HepG2 (cell line): ENCODE measurements around the gene ZNF554. TPM values are rescaled to one million over a fixed set of nuclear protein-coding genes. Genes with fewer than 3 reads are reported as not detected.
A peak's percentile ranks its signal among the peaks of the same experiment; 100 is the strongest.

Experiments used
- CEBPB ChIP-seq: IDR thresholded peaks from 2 replicates; pipeline ENCODE4 v1.6.1; 2011; ENCODE audit warnings: low read depth, low read length, improper control_type of control experiment, borderline replicate concordance
- FOSL2 ChIP-seq: sonication (generic); formaldehyde crosslinking; IDR thresholded peaks from 2 replicates; pipeline ENCODE4 v1.4.0; 2020; ENCODE audit warnings: missing genetic modification reagents
- MIXL1 ChIP-seq: IDR thresholded peaks from 2 replicates; pipeline ENCODE4 v1.6.1; 2016
- MYNN ChIP-seq: sonication (generic); formaldehyde crosslinking; IDR thresholded peaks from 2 replicates; pipeline ENCODE4 v1.4.0; 2020; ENCODE audit warnings: mild to moderate bottlenecking, low read depth, missing genetic modification reagents
- NCOA5 ChIP-seq: sonication (generic); formaldehyde crosslinking; IDR thresholded peaks from 2 replicates; pipeline ENCODE4 v1.4.0; 2020; ENCODE audit warnings: missing genetic modification reagents
- NFATC3 ChIP-seq: sonication (generic); formaldehyde crosslinking; IDR thresholded peaks from 2 replicates; pipeline ENCODE4 v1.5.1; 2020; ENCODE audit warnings: mild to moderate bottlenecking, missing genetic modification reagents
- NPAS2 ChIP-seq: sonication (generic); formaldehyde crosslinking; IDR thresholded peaks from 2 replicates; pipeline ENCODE4 v1.8.0; 2022; ENCODE audit warnings: mild to moderate bottlenecking, missing genetic modification reagents, borderline replicate concordance
- RAD51 ChIP-seq: fragments of 450-650 bp; IDR thresholded peaks from 2 replicates; pipeline ENCODE4 v1.6.1; 2016; ENCODE audit warnings: borderline replicate concordance
- RBM22 ChIP-seq: fragments of 200-400 bp; formaldehyde crosslinking; optimal IDR thresholded peaks from 2 replicates; pipeline ENCODE3; 2017; ENCODE audit warnings: mild to moderate bottlenecking, low read length, moderate library complexity
- RFXAP ChIP-seq: sonication (generic); formaldehyde crosslinking; IDR thresholded peaks from 2 replicates; pipeline ENCODE4 v1.4.0; 2020; ENCODE audit warnings: missing genetic modification reagents, borderline replicate concordance
- SRY ChIP-seq: sonication (generic); formaldehyde crosslinking; IDR thresholded peaks from 2 replicates; pipeline ENCODE4 v1.8.0; 2022; ENCODE audit warnings: mild to moderate bottlenecking, missing genetic modification reagents
- TBL1XR1 ChIP-seq: fragments of 150-350 bp; IDR thresholded peaks from 2 replicates; pipeline ENCODE4 v1.6.1; 2014; ENCODE audit warnings: borderline replicate concordance, low read length; ENCODE audit not compliant: partially characterized antibody
- ZNF256 ChIP-seq: sonication (generic); formaldehyde crosslinking; conservative IDR thresholded peaks from 2 replicates; pipeline ENCODE4 v1.4.0; 2020; ENCODE audit warnings: missing genetic modification reagents
- ZNF34 ChIP-seq: sonication (generic); formaldehyde crosslinking; IDR thresholded peaks from 2 replicates; pipeline ENCODE4 v1.4.0; 2020; ENCODE audit warnings: mild to moderate bottlenecking, missing genetic modification reagents, borderline replicate concordance
- ZNF496 ChIP-seq: sonication (generic); formaldehyde crosslinking; IDR thresholded peaks from 2 replicates; pipeline ENCODE4 v1.8.1; 2023; ENCODE audit warnings: mild to moderate bottlenecking, moderate library complexity, missing genetic modification reagents; ENCODE audit not compliant: insufficient replicate concordance
- ZNF577 ChIP-seq: sonication (generic); formaldehyde crosslinking; IDR thresholded peaks from 2 replicates; pipeline ENCODE4 v1.4.0; 2020; ENCODE audit warnings: mild to moderate bottlenecking, low read depth, missing genetic modification reagents, borderline replicate concordance
- polyA plus RNA-seq, 8 experiments: library from polyadenylated mRNA; depleted of rRNA in 3 of 8; stranded (reverse) in 7 of 8; unstranded in 1 of 8; fragments of >200 nt; fragmentation: Illumina TruSeq in 4 of 8; extraction: Trizol in 4 of 8; gene quantifications; 2 replicates each; pipeline versions ENCODE4 v1.2.1 to v1.2.3, GENCODE V29; 2011 to 2016; ENCODE audit warnings: low read depth in 4 of 8, missing spikeins in 1 of 8, mixed read lengths in 1 of 8; ENCODE audit not compliant: insufficient read depth in 1 of 8
- total RNA-seq, 5 experiments: library from RNA; depleted of rRNA; stranded (reverse); fragments of >200 nt; fragmentation: Illumina TruSeq; extraction: Trizol; gene quantifications; 2 replicates each; pipeline ENCODE4 v1.2.3, GENCODE V29; 2016; ENCODE audit warnings: low read depth in 1 of 5
- TF ChIP-seq, protein P1 (sequence below): sonication (generic); formaldehyde crosslinking; IDR thresholded peaks from 2 replicates; pipeline ENCODE4 v1.5.0; 2020; ENCODE audit warnings: mild to moderate bottlenecking, missing genetic modification reagents, borderline replicate concordance
- TF ChIP-seq, protein P2 (sequence below): sonication (generic); formaldehyde crosslinking; IDR thresholded peaks from 2 replicates; pipeline ENCODE4 v1.4.0; 2020; ENCODE audit warnings: mild to moderate bottlenecking, missing genetic modification reagents
- TF ChIP-seq, protein P3 (sequence below): sonication (generic); formaldehyde crosslinking; IDR thresholded peaks from 2 replicates; pipeline ENCODE4 v1.5.0; 2020; ENCODE audit warnings: mild to moderate bottlenecking, missing genetic modification reagents

Gene ZNF554
- total and polyA plus RNA-seq, 2 of the 13 experiments (the other 11 are each of a cell fraction or from before 2014, with no cell fraction given) = 2.2 to 2.7 TPM

DNA sequence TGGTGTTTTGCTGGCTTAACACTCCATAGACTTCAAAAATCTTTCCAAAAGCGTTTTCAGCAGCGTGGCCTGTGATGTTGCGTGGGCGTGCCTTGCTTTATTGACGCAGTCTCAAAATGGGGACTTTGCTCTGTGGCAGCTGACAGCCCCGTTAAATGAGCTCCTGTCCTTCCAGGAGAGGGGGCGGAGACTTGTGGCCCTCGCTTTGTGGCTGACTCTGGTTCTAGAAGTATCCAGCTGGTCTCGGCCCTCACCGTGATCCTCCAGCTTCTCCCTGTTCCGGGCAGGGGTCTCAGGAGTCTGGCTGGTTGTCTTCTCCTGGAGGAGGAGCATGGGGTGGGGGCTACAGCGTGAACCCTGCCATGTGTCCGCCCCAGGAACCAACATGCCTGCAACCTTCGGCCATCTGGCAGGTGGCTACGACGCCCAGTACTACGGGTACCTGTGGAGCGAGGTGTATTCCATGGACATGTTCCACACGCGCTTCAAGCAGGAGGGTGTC, 8.4 kb upstream of the ZNF554 start (continued):
- TF ChIP-seq, protein P1, sequence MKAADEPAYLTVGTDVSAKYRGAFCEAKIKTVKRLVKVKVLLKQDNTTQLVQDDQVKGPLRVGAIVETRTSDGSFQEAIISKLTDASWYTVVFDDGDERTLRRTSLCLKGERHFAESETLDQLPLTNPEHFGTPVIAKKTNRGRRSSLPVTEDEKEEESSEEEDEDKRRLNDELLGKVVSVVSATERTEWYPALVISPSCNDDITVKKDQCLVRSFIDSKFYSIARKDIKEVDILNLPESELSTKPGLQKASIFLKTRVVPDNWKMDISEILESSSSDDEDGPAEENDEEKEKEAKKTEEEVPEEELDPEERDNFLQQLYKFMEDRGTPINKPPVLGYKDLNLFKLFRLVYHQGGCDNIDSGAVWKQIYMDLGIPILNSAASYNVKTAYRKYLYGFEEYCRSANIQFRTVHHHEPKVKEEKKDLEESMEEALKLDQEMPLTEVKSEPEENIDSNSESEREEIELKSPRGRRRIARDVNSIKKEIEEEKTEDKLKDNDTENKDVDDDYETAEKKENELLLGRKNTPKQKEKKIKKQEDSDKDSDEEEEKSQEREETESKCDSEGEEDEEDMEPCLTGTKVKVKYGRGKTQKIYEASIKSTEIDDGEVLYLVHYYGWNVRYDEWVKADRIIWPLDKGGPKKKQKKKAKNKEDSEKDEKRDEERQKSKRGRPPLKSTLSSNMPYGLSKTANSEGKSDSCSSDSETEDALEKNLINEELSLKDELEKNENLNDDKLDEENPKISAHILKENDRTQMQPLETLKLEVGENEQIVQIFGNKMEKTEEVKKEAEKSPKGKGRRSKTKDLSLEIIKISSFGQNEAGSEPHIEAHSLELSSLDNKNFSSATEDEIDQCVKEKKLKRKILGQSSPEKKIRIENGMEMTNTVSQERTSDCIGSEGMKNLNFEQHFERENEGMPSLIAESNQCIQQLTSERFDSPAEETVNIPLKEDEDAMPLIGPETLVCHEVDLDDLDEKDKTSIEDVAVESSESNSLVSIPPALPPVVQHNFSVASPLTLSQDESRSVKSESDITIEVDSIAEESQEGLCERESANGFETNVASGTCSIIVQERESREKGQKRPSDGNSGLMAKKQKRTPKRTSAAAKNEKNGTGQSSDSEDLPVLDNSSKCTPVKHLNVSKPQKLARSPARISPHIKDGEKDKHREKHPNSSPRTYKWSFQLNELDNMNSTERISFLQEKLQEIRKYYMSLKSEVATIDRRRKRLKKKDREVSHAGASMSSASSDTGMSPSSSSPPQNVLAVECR (CRISPR knock-in tag) = peak; percentile 77
- TF ChIP-seq MYNN (CRISPR knock-in tag) (0 out of 2 replicates have a peak, but pooled peaks have one; percentile 53), ZNF256 (CRISPR knock-in tag) (no peak), CEBPB (no peak), NCOA5 (CRISPR knock-in tag) (no peak), NPAS2 (CRISPR knock-in tag) (no peak), FOSL2 (peak; percentile 31), RFXAP (no peak), MIXL1 (0 out of 2 replicates have a peak, but pooled peaks have one; percentile 33), NFATC3 (CRISPR knock-in tag) (no peak), RAD51 (no peak), RBM22 (no peak), ZNF577 (CRISPR knock-in tag) (no peak), TBL1XR1 (no peak), SRY (CRISPR knock-in tag) (no peak), ZNF496 (no peak), ZNF34 (CRISPR knock-in tag) (no peak)
- TF ChIP-seq, protein P2, sequence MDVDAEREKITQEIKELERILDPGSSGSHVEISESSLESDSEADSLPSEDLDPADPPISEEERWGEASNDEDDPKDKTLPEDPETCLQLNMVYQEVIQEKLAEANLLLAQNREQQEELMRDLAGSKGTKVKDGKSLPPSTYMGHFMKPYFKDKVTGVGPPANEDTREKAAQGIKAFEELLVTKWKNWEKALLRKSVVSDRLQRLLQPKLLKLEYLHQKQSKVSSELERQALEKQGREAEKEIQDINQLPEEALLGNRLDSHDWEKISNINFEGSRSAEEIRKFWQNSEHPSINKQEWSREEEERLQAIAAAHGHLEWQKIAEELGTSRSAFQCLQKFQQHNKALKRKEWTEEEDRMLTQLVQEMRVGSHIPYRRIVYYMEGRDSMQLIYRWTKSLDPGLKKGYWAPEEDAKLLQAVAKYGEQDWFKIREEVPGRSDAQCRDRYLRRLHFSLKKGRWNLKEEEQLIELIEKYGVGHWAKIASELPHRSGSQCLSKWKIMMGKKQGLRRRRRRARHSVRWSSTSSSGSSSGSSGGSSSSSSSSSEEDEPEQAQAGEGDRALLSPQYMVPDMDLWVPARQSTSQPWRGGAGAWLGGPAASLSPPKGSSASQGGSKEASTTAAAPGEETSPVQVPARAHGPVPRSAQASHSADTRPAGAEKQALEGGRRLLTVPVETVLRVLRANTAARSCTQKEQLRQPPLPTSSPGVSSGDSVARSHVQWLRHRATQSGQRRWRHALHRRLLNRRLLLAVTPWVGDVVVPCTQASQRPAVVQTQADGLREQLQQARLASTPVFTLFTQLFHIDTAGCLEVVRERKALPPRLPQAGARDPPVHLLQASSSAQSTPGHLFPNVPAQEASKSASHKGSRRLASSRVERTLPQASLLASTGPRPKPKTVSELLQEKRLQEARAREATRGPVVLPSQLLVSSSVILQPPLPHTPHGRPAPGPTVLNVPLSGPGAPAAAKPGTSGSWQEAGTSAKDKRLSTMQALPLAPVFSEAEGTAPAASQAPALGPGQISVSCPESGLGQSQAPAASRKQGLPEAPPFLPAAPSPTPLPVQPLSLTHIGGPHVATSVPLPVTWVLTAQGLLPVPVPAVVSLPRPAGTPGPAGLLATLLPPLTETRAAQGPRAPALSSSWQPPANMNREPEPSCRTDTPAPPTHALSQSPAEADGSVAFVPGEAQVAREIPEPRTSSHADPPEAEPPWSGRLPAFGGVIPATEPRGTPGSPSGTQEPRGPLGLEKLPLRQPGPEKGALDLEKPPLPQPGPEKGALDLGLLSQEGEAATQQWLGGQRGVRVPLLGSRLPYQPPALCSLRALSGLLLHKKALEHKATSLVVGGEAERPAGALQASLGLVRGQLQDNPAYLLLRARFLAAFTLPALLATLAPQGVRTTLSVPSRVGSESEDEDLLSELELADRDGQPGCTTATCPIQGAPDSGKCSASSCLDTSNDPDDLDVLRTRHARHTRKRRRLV (CRISPR knock-in tag) = no peak
- TF ChIP-seq, protein P3, sequence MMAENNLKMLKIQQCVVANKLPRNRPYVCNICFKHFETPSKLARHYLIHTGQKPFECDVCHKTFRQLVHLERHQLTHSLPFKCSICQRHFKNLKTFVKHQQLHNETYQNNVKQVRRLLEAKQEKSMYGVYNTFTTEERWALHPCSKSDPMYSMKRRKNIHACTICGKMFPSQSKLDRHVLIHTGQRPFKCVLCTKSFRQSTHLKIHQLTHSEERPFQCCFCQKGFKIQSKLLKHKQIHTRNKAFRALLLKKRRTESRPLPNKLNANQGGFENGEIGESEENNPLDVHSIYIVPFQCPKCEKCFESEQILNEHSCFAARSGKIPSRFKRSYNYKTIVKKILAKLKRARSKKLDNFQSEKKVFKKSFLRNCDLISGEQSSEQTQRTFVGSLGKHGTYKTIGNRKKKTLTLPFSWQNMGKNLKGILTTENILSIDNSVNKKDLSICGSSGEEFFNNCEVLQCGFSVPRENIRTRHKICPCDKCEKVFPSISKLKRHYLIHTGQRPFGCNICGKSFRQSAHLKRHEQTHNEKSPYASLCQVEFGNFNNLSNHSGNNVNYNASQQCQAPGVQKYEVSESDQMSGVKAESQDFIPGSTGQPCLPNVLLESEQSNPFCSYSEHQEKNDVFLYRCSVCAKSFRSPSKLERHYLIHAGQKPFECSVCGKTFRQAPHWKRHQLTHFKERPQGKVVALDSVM (CRISPR knock-in tag) = no peak
